Measurements from ENCODE around the gene PDE6A. TPM values are rescaled to one million over a fixed set of nuclear protein-coding genes. Genes with fewer than 3 reads are reported as not detected.

Gene PDE6A
- total and polyA plus RNA-seq, 2 donors from 2014 or later: 0.03 TPM; not detected in 1

GRCh38 chr5:149878371-149878770 lies 66.2 kb downstream of the PDE6A start:
- DNase-seq (no peak), FAIRE-seq (no peak)
- H3K9ac ChIP-seq (ENCODE audit: low read length in 3 of 3): no peak overlapping the region
- no peaks in the 10 kb centered on the region for H3K9me3 ChIP-seq (ENCODE audit: control insufficient read depth in 2 of 3, insufficient read depth in 1 of 3, low read length in 3 of 3)
- H3K27me3 ChIP-seq (ENCODE audit: control insufficient read depth, insufficient read depth, low read length): no peaks in the 10 kb centered on the region
- H3K4me3 ChIP-seq (ENCODE audit: low read length in 3 of 3): no peak overlapping the region
- no peaks in the 10 kb centered on the region for H3K4me1 ChIP-seq (ENCODE audit: control insufficient read depth in 2 of 3, insufficient read depth in 2 of 3, low read depth in 1 of 3, low read length in 3 of 3)
- no peak overlapping the region for H3K27ac ChIP-seq (ENCODE audit: low read depth in 2 of 2, low read length in 2 of 2)
- TF ChIP-seq CTCF (IDR thresholded peaks at IDR 0.05; ENCODE audit: borderline replicate concordance, extremely low read depth, insufficient read depth): no peak
- no peaks in the 10 kb centered on the region for H3K36me3 ChIP-seq (ENCODE audit: control insufficient read depth in 2 of 3, insufficient read depth in 3 of 3, low read length in 3 of 3)
- intact Hi-C loops (cut with DNase I): no loop called here

- no peak overlapping the region for H3K9ac ChIP-seq (ENCODE audit: low read length in 3 of 3)
- no peaks in the 10 kb centered on the region for H3K27me3 ChIP-seq (ENCODE audit: control insufficient read depth, insufficient read depth, low read length)
- intact Hi-C loops (cut with DNase I): no loop called here
- no peak for TF ChIP-seq CTCF (IDR thresholded peaks at IDR 0.05; ENCODE audit: borderline replicate concordance, extremely low read depth, insufficient read depth)
- no peaks in the 10 kb centered on the region for H3K9me3 ChIP-seq (ENCODE audit: control insufficient read depth in 2 of 3, insufficient read depth in 1 of 3, low read length in 3 of 3)
- no peak overlapping the region for H3K4me3 ChIP-seq (ENCODE audit: low read length in 3 of 3)
- H3K27ac ChIP-seq (ENCODE audit: low read depth in 2 of 2, low read length in 2 of 2): no peak overlapping the region
- no peaks in the 10 kb centered on the region for H3K4me1 ChIP-seq (ENCODE audit: control insufficient read depth in 2 of 3, insufficient read depth in 2 of 3, low read depth in 1 of 3, low read length in 3 of 3)
- no peak for FAIRE-seq
- no peaks in the 10 kb centered on the region for H3K36me3 ChIP-seq (ENCODE audit: control insufficient read depth in 2 of 3, insufficient read depth in 3 of 3, low read length in 3 of 3)
- no peak for DNase-seq
Measured at GRCh38 chr5:149873896-149874295, 70.7 kb downstream of the PDE6A start.

GRCh38 chr5:149872351-149873040 lies 72.1 kb downstream of the PDE6A start:
- Histone ChIP-seq H3K27ac (ENCODE audit: low read depth in 2 of 2, low read length in 2 of 2) (no peak overlapping the region), H3K36me3 (ENCODE audit: control insufficient read depth in 2 of 3, insufficient read depth in 3 of 3, low read length in 3 of 3) (no peaks in the 10 kb centered on the region), H3K9ac (ENCODE audit: low read length in 3 of 3) (no peak overlapping the region), H3K4me3 (ENCODE audit: low read length in 3 of 3) (no peak overlapping the region), H3K9me3 (ENCODE audit: control insufficient read depth in 2 of 3, insufficient read depth in 1 of 3, low read length in 3 of 3) (no peaks in the 10 kb centered on the region), H3K4me1 (ENCODE audit: control insufficient read depth in 2 of 3, insufficient read depth in 2 of 3, low read depth in 1 of 3, low read length in 3 of 3) (no peaks in the 10 kb centered on the region), H3K27me3 (ENCODE audit: control insufficient read depth, insufficient read depth, low read length) (no peaks in the 10 kb centered on the region)
- intact Hi-C loops (cut with DNase I): no loop called here
- DNase-seq: no peak
- FAIRE-seq: no peak
- no peak for TF ChIP-seq CTCF (IDR thresholded peaks at IDR 0.05; ENCODE audit: borderline replicate concordance, extremely low read depth, insufficient read depth)

- intact Hi-C loops (cut with DNase I): no loop called here
- no peak for FAIRE-seq
- Histone ChIP-seq H3K27ac (ENCODE audit: low read depth in 2 of 2, low read length in 2 of 2) (no peak overlapping the region), H3K27me3 (ENCODE audit: control insufficient read depth, insufficient read depth, low read length) (no peaks in the 10 kb centered on the region), H3K9me3 (ENCODE audit: control insufficient read depth in 2 of 3, insufficient read depth in 1 of 3, low read length in 3 of 3) (no peaks in the 10 kb centered on the region), H3K36me3 (ENCODE audit: control insufficient read depth in 2 of 3, insufficient read depth in 3 of 3, low read length in 3 of 3) (no peaks in the 10 kb centered on the region), H3K4me1 (ENCODE audit: control insufficient read depth in 2 of 3, insufficient read depth in 2 of 3, low read depth in 1 of 3, low read length in 3 of 3) (no peaks in the 10 kb centered on the region), H3K4me3 (ENCODE audit: low read length in 3 of 3) (no peak overlapping the region), H3K9ac (ENCODE audit: low read length in 3 of 3) (no peak overlapping the region)
- no peak for DNase-seq
- TF ChIP-seq CTCF (IDR thresholded peaks at IDR 0.05; ENCODE audit: borderline replicate concordance, extremely low read depth, insufficient read depth): no peak
Measured at GRCh38 chr5:149871471-149871870, 73.1 kb downstream of the PDE6A start.

Measured in kidney (tissue), 14 donors.